ENCODE measurements around the gene MRPL28.
"Not testable (repeated sequence)": the region's sequence is repeated elsewhere in the genome, so short reads cannot be mapped to it uniquely, and the experiment has no call there.

DNA sequence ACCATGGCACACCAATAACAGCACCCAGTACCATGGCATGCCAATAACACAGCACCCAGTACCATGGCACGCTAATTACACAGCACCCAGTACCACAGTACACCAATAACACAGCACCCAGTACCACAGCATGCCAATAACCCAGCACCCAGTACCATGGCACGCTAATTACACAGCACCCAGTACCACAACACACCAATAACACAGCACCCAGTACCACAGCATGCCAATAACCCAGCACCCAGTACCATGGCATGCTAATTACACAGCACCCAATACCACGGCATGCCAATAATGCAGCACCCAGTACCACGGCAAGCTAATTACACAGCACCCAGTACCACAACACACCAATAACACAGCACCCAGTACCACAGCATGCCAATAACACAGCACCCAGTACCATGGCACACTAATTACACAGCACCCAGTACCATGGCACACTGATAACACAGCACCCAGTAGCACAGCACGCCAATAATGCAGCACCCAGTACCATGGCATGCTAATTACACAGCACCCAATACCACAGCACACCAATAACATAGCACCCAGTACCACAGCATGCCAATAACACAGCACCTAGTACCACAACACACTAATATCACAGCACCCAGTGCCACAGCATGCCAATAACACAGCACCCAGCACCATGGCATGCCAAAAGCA, 36.0 kb downstream of the MRPL28 start:
- TF ChIP-seq, protein P1, sequence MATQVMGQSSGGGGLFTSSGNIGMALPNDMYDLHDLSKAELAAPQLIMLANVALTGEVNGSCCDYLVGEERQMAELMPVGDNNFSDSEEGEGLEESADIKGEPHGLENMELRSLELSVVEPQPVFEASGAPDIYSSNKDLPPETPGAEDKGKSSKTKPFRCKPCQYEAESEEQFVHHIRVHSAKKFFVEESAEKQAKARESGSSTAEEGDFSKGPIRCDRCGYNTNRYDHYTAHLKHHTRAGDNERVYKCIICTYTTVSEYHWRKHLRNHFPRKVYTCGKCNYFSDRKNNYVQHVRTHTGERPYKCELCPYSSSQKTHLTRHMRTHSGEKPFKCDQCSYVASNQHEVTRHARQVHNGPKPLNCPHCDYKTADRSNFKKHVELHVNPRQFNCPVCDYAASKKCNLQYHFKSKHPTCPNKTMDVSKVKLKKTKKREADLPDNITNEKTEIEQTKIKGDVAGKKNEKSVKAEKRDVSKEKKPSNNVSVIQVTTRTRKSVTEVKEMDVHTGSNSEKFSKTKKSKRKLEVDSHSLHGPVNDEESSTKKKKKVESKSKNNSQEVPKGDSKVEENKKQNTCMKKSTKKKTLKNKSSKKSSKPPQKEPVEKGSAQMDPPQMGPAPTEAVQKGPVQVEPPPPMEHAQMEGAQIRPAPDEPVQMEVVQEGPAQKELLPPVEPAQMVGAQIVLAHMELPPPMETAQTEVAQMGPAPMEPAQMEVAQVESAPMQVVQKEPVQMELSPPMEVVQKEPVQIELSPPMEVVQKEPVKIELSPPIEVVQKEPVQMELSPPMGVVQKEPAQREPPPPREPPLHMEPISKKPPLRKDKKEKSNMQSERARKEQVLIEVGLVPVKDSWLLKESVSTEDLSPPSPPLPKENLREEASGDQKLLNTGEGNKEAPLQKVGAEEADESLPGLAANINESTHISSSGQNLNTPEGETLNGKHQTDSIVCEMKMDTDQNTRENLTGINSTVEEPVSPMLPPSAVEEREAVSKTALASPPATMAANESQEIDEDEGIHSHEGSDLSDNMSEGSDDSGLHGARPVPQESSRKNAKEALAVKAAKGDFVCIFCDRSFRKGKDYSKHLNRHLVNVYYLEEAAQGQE (IDR thresholded peaks at IDR 0.05; ENCODE audit: low read depth): not testable (repeated sequence)
- not testable (repeated sequence) for TF ChIP-seq SP1 (IDR thresholded peaks at IDR 0.05; ENCODE audit: low read depth)

All from HCT116 (cell line).